HepG2 (cell line): Measurements from ENCODE around the gene SERPINA3. TPM values are rescaled to one million over a fixed set of nuclear protein-coding genes. Genes with fewer than 3 reads are reported as not detected.

ENCODE experiments used
- ATAC-seq: fragments of 200-7000 bp; cut with Tn5 transposase; 3 replicates; pipeline ENCODE4 v1.9.1; 2020; ENCODE audit warnings: mild to moderate bottlenecking, moderate library complexity
- BruUV-seq: library from RNA; stranded (reverse); fragments of 400-500 nt; replicated peaks from 2 replicates; lab custom pipeline; 2021; lab: Mats Ljungman, UMichigan
- CTCF ChIA-PET: fragments of 300-600 bp; formaldehyde crosslinking; extraction: SDS; loops from one replicate; lab custom pipeline; 2021; ENCODE audit warnings: low total read pairs, inconsistent platforms, low intra/inter-chr PET ratio; lab: Yijun Ruan, JAX
- POLR2A ChIA-PET: fragments of 350-600 bp; sonication (Branson Sonifier 250); formaldehyde crosslinking; loops from one replicate; lab custom pipeline; 2020; ENCODE audit warnings: antibody characterized with exemption, inconsistent platforms; lab: Yijun Ruan, JAX
- DNase-seq: peaks from one replicate; pipeline ENCODE4 v3.0.0-alpha.2; 2015; ENCODE audit warnings: low spot score
- FAIRE-seq: peaks from 3 replicates; lab custom pipeline; 2011; peaks lifted over from hg19 to GRCh38; lab: Jason Lieb, UNC
- H2AFZ ChIP-seq: one replicate; pipeline ENCODE4 v1.6.1; 2011; ENCODE audit warnings: low read length, inconsistent platforms
- H3K27ac ChIP-seq: fragments of 300-600 bp; 3 replicates; pipeline ENCODE4 v1.8.0; 2011; ENCODE audit warnings: mixed run types, mild to moderate bottlenecking, mixed read lengths, low read length, inconsistent platforms; ENCODE audit not compliant: insufficient read depth; ENCODE audit errors: extremely low read length
- H3K27me3 ChIP-seq, 2 experiments: fragments of 200-600 bp in 1 of 2; 2 replicates in 1 of 2; 3 replicates in 1 of 2; pipeline versions ENCODE4 v1.6.0 to v1.8.0; 2011; ENCODE audit warnings: low read length in 2 of 2, mild to moderate bottlenecking in 2 of 2, moderate library complexity in 2 of 2, inconsistent platforms in 1 of 2; ENCODE audit not compliant: insufficient read depth in 2 of 2, control insufficient read depth in 1 of 2
- H3K36me3 ChIP-seq, 2 experiments: fragments of 200-600 bp in 1 of 2; replicated peaks in 1 of 2; 2 replicates in 1 of 2; 3 replicates in 1 of 2; pipeline versions ENCODE4 v1.5.1 to v1.8.0; 2011; ENCODE audit warnings: low read length in 2 of 2, inconsistent platforms in 1 of 2; ENCODE audit not compliant: insufficient read depth in 2 of 2, control insufficient read depth in 1 of 2
- H3K4me1 ChIP-seq: 2 replicates; pipeline ENCODE4 v1.5.1; 2012; ENCODE audit warnings: low read length, inconsistent platforms; ENCODE audit not compliant: insufficient read depth
- H3K4me2 ChIP-seq: 2 replicates; pipeline ENCODE4 v1.6.0; 2011; ENCODE audit warnings: low read depth, low read length, inconsistent platforms
- H3K4me3 ChIP-seq, 3 experiments: fragments of 200-600 bp in 1 of 3; sonication (generic), shearing (Covaris generic) in 1 of 3; replicated peaks in 1 of 3; 2 replicates each; pipeline ENCODE4 v1.5.1; 2011 to 2016; ENCODE audit warnings: low read length in 3 of 3, inconsistent platforms in 2 of 3, low read depth in 2 of 3, mild to moderate bottlenecking in 2 of 3, control low read depth in 1 of 3, mixed read lengths in 1 of 3; ENCODE audit not compliant: insufficient read depth in 1 of 3
- H3K79me2 ChIP-seq: one replicate; pipeline ENCODE4 v1.6.1; 2011; ENCODE audit warnings: low read length, inconsistent platforms; ENCODE audit not compliant: insufficient read depth
- H3K9ac ChIP-seq: 2 replicates; pipeline ENCODE4 v1.6.0; 2011; ENCODE audit warnings: mild to moderate bottlenecking, low read depth, low read length, inconsistent platforms; ENCODE audit not compliant: insufficient read depth
- H3K9me3 ChIP-seq: 2 replicates; pipeline ENCODE4 v1.5.1; 2012; ENCODE audit warnings: mild to moderate bottlenecking, low read length
- H4K20me1 ChIP-seq: 2 replicates; pipeline ENCODE4 v1.6.0; 2011; ENCODE audit warnings: inconsistent platforms, mild to moderate bottlenecking, low read length, moderate library complexity; ENCODE audit not compliant: insufficient read depth
- CREB3 ChIP-seq: sonication (generic); formaldehyde crosslinking; IDR thresholded peaks from 2 replicates; pipeline ENCODE4 v1.5.0; 2020; ENCODE audit warnings: missing genetic modification reagents
- FOXJ3 ChIP-seq: sonication (generic); formaldehyde crosslinking; IDR thresholded peaks from 2 replicates; pipeline ENCODE4 v1.4.0; 2020; ENCODE audit warnings: missing genetic modification reagents, mild to moderate bottlenecking, borderline replicate concordance
- PHF8 ChIP-seq: sonication (generic); formaldehyde crosslinking; IDR thresholded peaks from 2 replicates; pipeline ENCODE4 v1.5.0; 2020; ENCODE audit warnings: missing genetic modification reagents
- POLR2G ChIP-seq: fragments of 200-400 bp; formaldehyde crosslinking; IDR thresholded peaks from 2 replicates; pipeline ENCODE4 v1.6.1; 2018; ENCODE audit warnings: mild to moderate bottlenecking, low read depth, low read length, moderate library complexity
- RAD51 ChIP-seq: fragments of 450-650 bp; IDR thresholded peaks from 2 replicates; pipeline ENCODE4 v1.6.1; 2016; ENCODE audit warnings: borderline replicate concordance
- SMC3 ChIP-seq: IDR thresholded peaks from 2 replicates; pipeline ENCODE4 v1.6.1; 2011; ENCODE audit warnings: low read length, improper control_type of control experiment
- USF2 ChIP-seq, 2 experiments: sonication (generic) in 1 of 2; formaldehyde crosslinking in 1 of 2; IDR thresholded peaks; 2 replicates each; pipeline versions ENCODE4 v1.5.1 to v1.6.1; 2011 to 2020; ENCODE audit warnings: borderline replicate concordance in 1 of 2, low read depth in 1 of 2, low read length in 1 of 2, mild to moderate bottlenecking in 1 of 2, missing genetic modification reagents in 1 of 2, moderate library complexity in 1 of 2
- ZBTB1 ChIP-seq: sonication (generic); formaldehyde crosslinking; IDR thresholded peaks from 2 replicates; pipeline ENCODE4 v1.4.0; 2020; ENCODE audit warnings: missing genetic modification reagents, borderline replicate concordance
- ZNF354B ChIP-seq: sonication (generic); formaldehyde crosslinking; IDR thresholded peaks from 2 replicates; pipeline ENCODE4 v1.8.0; 2022; ENCODE audit warnings: mild to moderate bottlenecking, missing genetic modification reagents
- WGBS: methylation state at CpG from one replicate; pipeline ENCODE4 v1.1.6; 2017; ENCODE audit warnings: low lambda C conversion rate; 5-methylcytosine and 5-hydroxymethylcytosine counted together
- in situ Hi-C: cut with HindIII; loops from 2 replicates; pipeline ENCODE4 v1.10.0; 2017; ENCODE audit warnings: low pct_unique_long_range_greater_than_20kb; ENCODE audit not compliant: extremely low pct_ligation_motif_present
- intact Hi-C: fragments of 100-400 bp; cut with micrococcal nuclease; formaldehyde crosslinking; loops from one replicate; pipeline ENCODE4 v1.10.0; 2022; ENCODE audit not compliant: unreplicated experiment
- polyA plus RNA-seq, 8 experiments: library from polyadenylated mRNA; depleted of rRNA in 3 of 8; stranded (reverse) in 7 of 8; unstranded in 1 of 8; fragments of >200 nt; fragmentation: Illumina TruSeq in 4 of 8; extraction: Trizol in 4 of 8; gene quantifications; 2 replicates each; pipeline versions ENCODE4 v1.2.1 to v1.2.3, GENCODE V29; 2011 to 2016; ENCODE audit warnings: low read depth in 4 of 8, missing spikeins in 1 of 8, mixed read lengths in 1 of 8; ENCODE audit not compliant: insufficient read depth in 1 of 8
- total RNA-seq, 5 experiments: library from RNA; depleted of rRNA; stranded (reverse); fragments of >200 nt; fragmentation: Illumina TruSeq; extraction: Trizol; gene quantifications; 2 replicates each; pipeline ENCODE4 v1.2.3, GENCODE V29; 2016; ENCODE audit warnings: low read depth in 1 of 5

SERPINA3 gene
- total and polyA plus RNA-seq, 2 of the 13 experiments (the other 11 are each of a cell fraction or from before 2014, with no cell fraction given): 825 to 2,200 TPM

GRCh38 chr14:94596361-94596760 is 15.8 kb upstream of the SERPINA3 start:
- H3K36me3 ChIP-seq: peaks cover 3 to 17% of the 10 kb centered on the region in 2 experiments; a peak in 3 of 5 replicates
- no peak for FAIRE-seq
- WGBS: 98% methylated on average over 8 of the region's 9 CpGs
- H3K4me2 ChIP-seq: peak overlapping the region; percentile 29
- H3K9me3 ChIP-seq: no peaks in the 10 kb centered on the region
- H3K27ac ChIP-seq: no peak overlapping the region
- no peak overlapping the region for H3K9ac ChIP-seq
- BruUV-seq: TSS peak; percentile 5
- intact Hi-C loops (loop anchor here (5.0 kb wide), 2 partner anchors 34 to 1459 kb away; partner anchors contain the start of gene SERPINA4), in situ Hi-C loops (no loop called here)
- H3K27me3 ChIP-seq: no peaks in the 10 kb centered on the region
- H3K79me2 ChIP-seq: peaks cover 37% of the 10 kb centered on the region
- POLR2A ChIA-PET: interaction anchor here (1.2 to 15.7 kb wide), 5 partner anchors 13 to 208 kb away, joined by 3 to 638 read pairs (median 96); partner anchors contain the start of genes SERPINA1, SERPINA3, SERPINA4 and SERPINA5
- H4K20me1 ChIP-seq: no peaks in the 10 kb centered on the region
- no peak overlapping the region for H2AFZ ChIP-seq
- TF ChIP-seq PHF8 (CRISPR knock-in tag): no peak
- no peak for TF ChIP-seq SMC3
- TF ChIP-seq RAD51: no peak
- no peak for TF ChIP-seq USF2 (IDR thresholded peaks at IDR 0.05; ENCODE audit: low read depth, low read length)
- TF ChIP-seq USF2 (CRISPR knock-in tag; IDR thresholded peaks at IDR 0.05; ENCODE audit: borderline replicate concordance): no peak
- no peak for TF ChIP-seq FOXJ3
- no peak for TF ChIP-seq POLR2G
- TF ChIP-seq ZBTB1 (CRISPR knock-in tag): no peak
- no peak for TF ChIP-seq ZNF354B (CRISPR knock-in tag)
- no peak for TF ChIP-seq CREB3 (CRISPR knock-in tag)
- peaks cover 94% of the 10 kb centered on the region for H3K4me1 ChIP-seq
- CTCF ChIA-PET: no interaction called here
- no peak overlapping the region for H3K4me3 ChIP-seq
- ATAC-seq: no peak
- no peak for DNase-seq
